Panc1 (cell line): ENCODE data around the gene PSMD13. TPM values are rescaled to one million over a fixed set of nuclear protein-coding genes. Genes with fewer than 3 reads are reported as not detected.

Experiments used
- ATAC-seq: fragments of 200-7000 bp; cut with Tn5 transposase; 2 replicates; pipeline ENCODE4 v1.9.1; 2020; ENCODE audit warnings: mild to moderate bottlenecking, moderate library complexity
- BruUV-seq: library from RNA; stranded (reverse); fragments of 400-500 nt; replicated peaks from 2 replicates; lab custom pipeline; 2021; lab: Mats Ljungman, UMichigan
- CTCF ChIA-PET: fragments of 300-600 bp; sonication (Branson Sonifier 250); formaldehyde crosslinking; loops from one replicate; lab custom pipeline; 2022; ENCODE audit warnings: antibody characterized with exemption; lab: Charles Lee
- POLR2A ChIA-PET: fragments of 300-600 bp; sonication (Branson Sonifier 250); formaldehyde crosslinking; loops from one replicate; lab custom pipeline; 2022; ENCODE audit warnings: antibody characterized with exemption; lab: Charles Lee
- DNase-seq: peaks from one replicate; pipeline ENCODE4 v3.0.0-alpha.2; 2010; ENCODE audit warnings: low read depth, low spot score
- H3K27ac ChIP-seq: 2 replicates; pipeline ENCODE4 v1.5.1; 2011; ENCODE audit warnings: mild to moderate bottlenecking, low read length, inconsistent platforms
- H3K27me3 ChIP-seq: fragments of 200-500 bp; sonication (Bioruptor generic); 2 replicates; pipeline ENCODE4 v1.6.0; 2014; ENCODE audit warnings: low read length, inconsistent platforms; ENCODE audit not compliant: control insufficient read depth, insufficient read depth
- H3K36me3 ChIP-seq: fragments of 200-500 bp; sonication (Bioruptor generic); 2 replicates; pipeline ENCODE4 v1.5.1; 2014; ENCODE audit warnings: inconsistent platforms, mild to moderate bottlenecking, low read length, moderate library complexity; ENCODE audit not compliant: control insufficient read depth, insufficient read depth
- H3K4me1 ChIP-seq: 2 replicates; pipeline ENCODE4 v1.5.1; 2011; ENCODE audit warnings: inconsistent platforms, mild to moderate bottlenecking, low read length, moderate library complexity; ENCODE audit not compliant: control insufficient read depth, insufficient read depth
- H3K4me3 ChIP-seq, 2 experiments: 2 replicates each; pipeline ENCODE4 v1.5.1; 2011 to 2012; ENCODE audit warnings: low read depth in 2 of 2, low read length in 2 of 2, mild to moderate bottlenecking in 2 of 2, inconsistent platforms in 1 of 2, moderate library complexity in 1 of 2
- H3K9me3 ChIP-seq: fragments of 200-500 bp; sonication (Bioruptor generic); 2 replicates; pipeline ENCODE4 v1.5.1; 2014; ENCODE audit warnings: low read depth, mild to moderate bottlenecking, inconsistent platforms, low read length, moderate library complexity; ENCODE audit not compliant: control insufficient read depth, insufficient read depth
- POLR2AphosphoS5 ChIP-seq: IDR thresholded peaks from 2 replicates; pipeline ENCODE4 v1.6.1; 2012; ENCODE audit warnings: mild to moderate bottlenecking, low read depth, low read length, moderate library complexity
- SIN3A ChIP-seq: IDR thresholded peaks from 2 replicates; pipeline ENCODE4 v1.6.1; 2012; ENCODE audit warnings: low read depth, mild to moderate bottlenecking, low read length, moderate library complexity, borderline replicate concordance; ENCODE audit not compliant: insufficient read depth
- TCF7L2 ChIP-seq: IDR thresholded peaks from 2 replicates; pipeline ENCODE4 v1.6.1; 2011; ENCODE audit warnings: mild to moderate bottlenecking, low read depth, low read length, inconsistent platforms
- in situ Hi-C: cut with HindIII; loops from 2 replicates; pipeline ENCODE4 v1.10.0; 2016; ENCODE audit warnings: low sequenced_read_pairs, low pct_unique_long_range_greater_than_20kb
- intact Hi-C: fragments of 100-400 bp; cut with micrococcal nuclease; formaldehyde crosslinking; loops from one replicate; pipeline ENCODE4 v1.10.0; 2022; ENCODE audit not compliant: unreplicated experiment
- total RNA-seq: library from RNA; stranded (reverse); gene quantifications from one replicate; pipeline ENCODE4 v1.2.1, GENCODE V29; 2021; ENCODE audit not compliant: unreplicated experiment
- TF ChIP-seq, protein P1 (sequence below): fragments of 450-650 bp; IDR thresholded peaks from 2 replicates; pipeline ENCODE4 v1.5.1; 2017; ENCODE audit warnings: mild to moderate bottlenecking
- TF ChIP-seq, protein P2 (sequence below), 2 experiments: IDR thresholded peaks; 2 replicates each; pipeline ENCODE4 v1.6.1; 2011 to 2012; ENCODE audit warnings: low read depth in 2 of 2, control low read depth in 1 of 2, low read length in 1 of 2, mild to moderate bottlenecking in 1 of 2, moderate library complexity in 1 of 2; ENCODE audit not compliant: insufficient read depth in 1 of 2

PSMD13 gene
- total RNA-seq, 1 experiment from 2014 or later = 271 TPM

DNA sequence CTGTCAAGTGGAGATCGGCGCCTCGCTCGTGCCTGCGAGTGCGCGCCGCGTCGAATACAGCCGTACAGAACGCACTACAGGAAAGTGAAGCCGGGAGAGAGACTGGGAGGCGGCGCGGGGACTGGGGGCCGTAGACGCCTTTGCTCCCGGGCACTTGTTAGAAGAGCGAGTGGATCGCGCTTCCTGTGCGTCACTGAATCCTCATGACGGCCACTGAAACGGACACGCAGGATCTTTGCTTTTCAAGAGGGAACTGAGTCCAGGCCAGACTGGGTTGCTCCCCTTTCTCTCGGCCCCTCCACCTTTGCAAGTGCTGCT lies 29.0 kb upstream of the PSMD13 start:
- BruUV-seq = TSS peak; percentile 89

DNA sequence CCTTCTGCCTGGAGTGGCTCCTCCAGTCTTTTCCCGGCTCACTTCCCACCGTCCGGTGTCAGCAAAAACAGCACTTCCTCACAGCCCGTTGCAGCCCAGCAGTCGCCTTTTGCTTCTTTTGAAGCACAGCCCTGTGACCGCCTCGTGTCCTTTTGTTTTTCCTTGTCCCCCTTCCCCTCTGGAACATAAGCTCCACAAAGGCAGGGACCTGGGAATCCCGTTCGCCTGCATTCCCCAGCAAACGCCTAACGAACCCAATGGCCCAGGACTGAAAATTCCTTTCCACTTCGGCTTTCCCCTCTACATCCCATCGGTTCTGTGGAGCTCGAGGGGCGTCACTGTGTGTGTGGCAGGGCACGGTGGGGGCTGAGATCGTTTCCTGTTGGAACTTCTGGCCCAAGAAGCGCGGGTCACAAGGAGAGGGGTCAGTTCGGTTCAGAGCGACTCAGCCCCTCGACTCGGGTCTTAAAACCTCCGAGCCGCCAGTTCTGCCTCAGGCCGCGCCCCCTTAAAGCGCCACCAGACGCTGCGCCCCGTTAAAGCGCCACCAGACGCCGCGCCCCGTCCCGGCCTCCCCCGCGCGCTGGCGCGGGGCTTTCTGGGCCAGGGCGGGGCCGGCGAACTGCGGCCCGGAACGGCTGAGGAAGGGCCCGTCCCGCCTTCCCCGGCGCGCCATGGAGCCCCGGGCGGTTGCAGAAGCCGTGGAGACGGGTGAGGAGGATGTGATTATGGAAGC lies 28.4 kb upstream of the PSMD13 start:
- TF ChIP-seq, protein P1, sequence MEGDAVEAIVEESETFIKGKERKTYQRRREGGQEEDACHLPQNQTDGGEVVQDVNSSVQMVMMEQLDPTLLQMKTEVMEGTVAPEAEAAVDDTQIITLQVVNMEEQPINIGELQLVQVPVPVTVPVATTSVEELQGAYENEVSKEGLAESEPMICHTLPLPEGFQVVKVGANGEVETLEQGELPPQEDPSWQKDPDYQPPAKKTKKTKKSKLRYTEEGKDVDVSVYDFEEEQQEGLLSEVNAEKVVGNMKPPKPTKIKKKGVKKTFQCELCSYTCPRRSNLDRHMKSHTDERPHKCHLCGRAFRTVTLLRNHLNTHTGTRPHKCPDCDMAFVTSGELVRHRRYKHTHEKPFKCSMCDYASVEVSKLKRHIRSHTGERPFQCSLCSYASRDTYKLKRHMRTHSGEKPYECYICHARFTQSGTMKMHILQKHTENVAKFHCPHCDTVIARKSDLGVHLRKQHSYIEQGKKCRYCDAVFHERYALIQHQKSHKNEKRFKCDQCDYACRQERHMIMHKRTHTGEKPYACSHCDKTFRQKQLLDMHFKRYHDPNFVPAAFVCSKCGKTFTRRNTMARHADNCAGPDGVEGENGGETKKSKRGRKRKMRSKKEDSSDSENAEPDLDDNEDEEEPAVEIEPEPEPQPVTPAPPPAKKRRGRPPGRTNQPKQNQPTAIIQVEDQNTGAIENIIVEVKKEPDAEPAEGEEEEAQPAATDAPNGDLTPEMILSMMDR = no peak
- TF ChIP-seq SIN3A (peak; percentile 99), TCF7L2 (no peak), POLR2AphosphoS5 (peak; percentile 89)
- TF ChIP-seq, protein P2, sequence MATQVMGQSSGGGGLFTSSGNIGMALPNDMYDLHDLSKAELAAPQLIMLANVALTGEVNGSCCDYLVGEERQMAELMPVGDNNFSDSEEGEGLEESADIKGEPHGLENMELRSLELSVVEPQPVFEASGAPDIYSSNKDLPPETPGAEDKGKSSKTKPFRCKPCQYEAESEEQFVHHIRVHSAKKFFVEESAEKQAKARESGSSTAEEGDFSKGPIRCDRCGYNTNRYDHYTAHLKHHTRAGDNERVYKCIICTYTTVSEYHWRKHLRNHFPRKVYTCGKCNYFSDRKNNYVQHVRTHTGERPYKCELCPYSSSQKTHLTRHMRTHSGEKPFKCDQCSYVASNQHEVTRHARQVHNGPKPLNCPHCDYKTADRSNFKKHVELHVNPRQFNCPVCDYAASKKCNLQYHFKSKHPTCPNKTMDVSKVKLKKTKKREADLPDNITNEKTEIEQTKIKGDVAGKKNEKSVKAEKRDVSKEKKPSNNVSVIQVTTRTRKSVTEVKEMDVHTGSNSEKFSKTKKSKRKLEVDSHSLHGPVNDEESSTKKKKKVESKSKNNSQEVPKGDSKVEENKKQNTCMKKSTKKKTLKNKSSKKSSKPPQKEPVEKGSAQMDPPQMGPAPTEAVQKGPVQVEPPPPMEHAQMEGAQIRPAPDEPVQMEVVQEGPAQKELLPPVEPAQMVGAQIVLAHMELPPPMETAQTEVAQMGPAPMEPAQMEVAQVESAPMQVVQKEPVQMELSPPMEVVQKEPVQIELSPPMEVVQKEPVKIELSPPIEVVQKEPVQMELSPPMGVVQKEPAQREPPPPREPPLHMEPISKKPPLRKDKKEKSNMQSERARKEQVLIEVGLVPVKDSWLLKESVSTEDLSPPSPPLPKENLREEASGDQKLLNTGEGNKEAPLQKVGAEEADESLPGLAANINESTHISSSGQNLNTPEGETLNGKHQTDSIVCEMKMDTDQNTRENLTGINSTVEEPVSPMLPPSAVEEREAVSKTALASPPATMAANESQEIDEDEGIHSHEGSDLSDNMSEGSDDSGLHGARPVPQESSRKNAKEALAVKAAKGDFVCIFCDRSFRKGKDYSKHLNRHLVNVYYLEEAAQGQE (IDR thresholded peaks at IDR 0.05; ENCODE audit: insufficient read depth in 1 of 2, low read depth in 2 of 2, low read length in 1 of 2) = no peak
- Histone ChIP-seq H3K27me3 (no peaks in the 10 kb centered on the region), H3K4me3 (peak overlapping the region; percentile 99 to 100), H3K27ac (peak overlapping the region; percentile 100), H3K4me1 (peaks cover 33% of the 10 kb centered on the region), H3K36me3 (peaks cover 32% of the 10 kb centered on the region), H3K9me3 (no peaks in the 10 kb centered on the region)
- DNase-seq = no peak
- ChIA-PET CTCF (no interaction called here), POLR2A (interaction anchor here (0.6 kb wide), 1 partner anchor 155 kb away, joined by 10 read pairs; no protein-coding TSS in a partner anchor)
- ATAC-seq = peak; percentile 83
- in situ Hi-C loops = no loop called here
- BruUV-seq = no TSS peak
- intact Hi-C loops = no loop called here

More for the DNA sequence above, 29.0 kb upstream of the PSMD13 start:
- in situ Hi-C loops (no loop called here), intact Hi-C loops (no loop called here)
- Histone ChIP-seq H3K4me1 (peaks cover 33% of the 10 kb centered on the region), H3K27me3 (no peaks in the 10 kb centered on the region), H3K4me3 (peak overlapping the region; percentile 99 to 100), H3K27ac (peak overlapping the region; percentile 100), H3K9me3 (no peaks in the 10 kb centered on the region), H3K36me3 (peaks cover 27% of the 10 kb centered on the region)
- ATAC-seq = peak; percentile 29
- POLR2A ChIA-PET = interaction anchor here (0.6 to 1.0 kb wide), 5 partner anchors 9 to 265 kb away, joined by 3 to 10 read pairs (median 3); no protein-coding TSS in a partner anchor
- CTCF ChIA-PET = interaction anchor here (1.0 kb wide), 1 partner anchor 43 kb away, joined by 3 read pairs; no protein-coding TSS in a partner anchor
- no peak for DNase-seq
- no peak for TF ChIP-seq TCF7L2
- no peak for TF ChIP-seq SIN3A
- TF ChIP-seq POLR2AphosphoS5 = no peak
- TF ChIP-seq, protein P1 = no peak
- TF ChIP-seq, protein P2 (IDR thresholded peaks at IDR 0.05; ENCODE audit: insufficient read depth in 1 of 2, low read depth in 2 of 2, low read length in 1 of 2) = no peak
